Bronchial epithelial cell (primary cell): Measurements from ENCODE around the gene ITPK1. TPM values are rescaled to one million over a fixed set of nuclear protein-coding genes. Genes with fewer than 3 reads are reported as not detected.

Experiments used
- DNase-seq: peaks from one replicate; pipeline ENCODE4 v3.0.0-alpha.2; 2010; ENCODE audit warnings: low read depth
- FAIRE-seq: peaks from 2 replicates; lab custom pipeline; 2011; peaks lifted over from hg19 to GRCh38; lab: Jason Lieb, UNC
- H3K27me3 ChIP-seq: 2 replicates; pipeline ENCODE4 v1.5.1; 2011; ENCODE audit warnings: low read length; ENCODE audit not compliant: control insufficient read depth, insufficient read depth
- H3K36me3 ChIP-seq: 2 replicates; pipeline ENCODE4 v1.5.1; 2011; ENCODE audit warnings: low read length; ENCODE audit not compliant: control insufficient read depth, insufficient read depth
- H3K4me3 ChIP-seq: 2 replicates; pipeline ENCODE4 v1.5.1; 2011; ENCODE audit warnings: mild to moderate bottlenecking, low read depth, low read length, control low read depth
- total RNA-seq: library from RNA; depleted of rRNA; stranded (reverse); fragments of >200 nt; gene quantifications from 2 replicates; pipeline ENCODE4 v1.2.1, GENCODE V29; 2014
- TF ChIP-seq, protein P1 (sequence below): IDR thresholded peaks from 2 replicates; pipeline ENCODE4 v1.5.1; 2011; ENCODE audit warnings: mild to moderate bottlenecking, moderate library complexity, low read length, control low read depth, inconsistent platforms; ENCODE audit not compliant: insufficient read depth, severe bottlenecking

The ITPK1 gene
- total RNA-seq, 1 donor from 2014 or later: 39.8 TPM

DNA sequence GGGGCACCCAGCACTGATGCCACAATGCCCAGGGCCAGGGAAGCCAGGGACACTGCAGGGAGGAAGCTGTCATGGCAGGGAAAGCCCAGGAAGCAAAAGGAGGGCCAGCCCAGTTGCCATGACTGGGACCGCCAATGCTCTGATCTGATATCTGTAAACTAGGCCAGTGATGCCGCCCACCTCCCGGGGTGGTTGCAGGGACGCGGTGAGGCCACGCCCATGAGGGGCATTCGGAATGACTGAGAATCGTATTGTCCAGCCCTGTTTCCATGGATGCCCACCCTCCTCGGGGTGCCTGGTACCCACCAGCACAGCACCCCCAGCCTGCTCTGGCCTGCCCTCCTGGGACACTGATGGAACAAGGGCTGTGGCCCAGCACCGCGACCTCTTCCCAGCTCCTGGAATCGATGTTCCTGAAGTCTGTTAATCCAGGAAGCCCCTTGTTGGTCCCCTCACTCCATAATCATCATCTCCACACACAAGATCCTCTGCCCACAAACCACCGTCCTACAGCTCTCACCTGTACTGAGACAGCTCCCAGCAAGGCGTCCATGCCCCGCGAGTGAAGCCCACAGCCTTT lies 144.0 kb downstream of the ITPK1 start:
- TF ChIP-seq, protein P1, sequence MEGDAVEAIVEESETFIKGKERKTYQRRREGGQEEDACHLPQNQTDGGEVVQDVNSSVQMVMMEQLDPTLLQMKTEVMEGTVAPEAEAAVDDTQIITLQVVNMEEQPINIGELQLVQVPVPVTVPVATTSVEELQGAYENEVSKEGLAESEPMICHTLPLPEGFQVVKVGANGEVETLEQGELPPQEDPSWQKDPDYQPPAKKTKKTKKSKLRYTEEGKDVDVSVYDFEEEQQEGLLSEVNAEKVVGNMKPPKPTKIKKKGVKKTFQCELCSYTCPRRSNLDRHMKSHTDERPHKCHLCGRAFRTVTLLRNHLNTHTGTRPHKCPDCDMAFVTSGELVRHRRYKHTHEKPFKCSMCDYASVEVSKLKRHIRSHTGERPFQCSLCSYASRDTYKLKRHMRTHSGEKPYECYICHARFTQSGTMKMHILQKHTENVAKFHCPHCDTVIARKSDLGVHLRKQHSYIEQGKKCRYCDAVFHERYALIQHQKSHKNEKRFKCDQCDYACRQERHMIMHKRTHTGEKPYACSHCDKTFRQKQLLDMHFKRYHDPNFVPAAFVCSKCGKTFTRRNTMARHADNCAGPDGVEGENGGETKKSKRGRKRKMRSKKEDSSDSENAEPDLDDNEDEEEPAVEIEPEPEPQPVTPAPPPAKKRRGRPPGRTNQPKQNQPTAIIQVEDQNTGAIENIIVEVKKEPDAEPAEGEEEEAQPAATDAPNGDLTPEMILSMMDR: no peak
- Histone ChIP-seq H3K27me3 (no peaks in the 10 kb centered on the region), H3K36me3 (no peaks in the 10 kb centered on the region), H3K4me3 (no peak overlapping the region)
- no peak for DNase-seq
- no peak for FAIRE-seq

DNA sequence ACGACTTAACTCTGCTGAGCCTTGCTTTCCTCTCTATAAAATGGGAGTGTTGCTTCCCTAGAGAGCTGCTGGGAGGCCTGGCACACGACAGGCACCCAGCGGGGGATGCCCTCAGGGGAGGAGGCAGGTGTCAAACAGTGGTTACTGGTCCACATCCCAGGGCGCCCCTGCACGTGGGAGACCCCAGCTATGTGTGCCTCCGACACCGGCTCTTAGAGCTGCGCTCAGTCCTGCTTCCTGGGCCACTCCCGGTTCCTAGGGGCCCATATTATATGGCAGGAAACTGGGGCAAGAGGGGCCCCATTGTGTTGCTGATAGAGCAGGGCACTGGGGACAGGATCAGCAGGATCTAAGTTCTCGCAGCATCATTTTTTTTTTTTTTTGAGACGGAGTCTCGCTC lies 145.5 kb downstream of the ITPK1 start:
- TF ChIP-seq, protein P1: no peak
- Histone ChIP-seq H3K27me3 (no peaks in the 10 kb centered on the region), H3K4me3 (no peak overlapping the region), H3K36me3 (no peaks in the 10 kb centered on the region)
- DNase-seq: no peak
- FAIRE-seq: no peak

DNA sequence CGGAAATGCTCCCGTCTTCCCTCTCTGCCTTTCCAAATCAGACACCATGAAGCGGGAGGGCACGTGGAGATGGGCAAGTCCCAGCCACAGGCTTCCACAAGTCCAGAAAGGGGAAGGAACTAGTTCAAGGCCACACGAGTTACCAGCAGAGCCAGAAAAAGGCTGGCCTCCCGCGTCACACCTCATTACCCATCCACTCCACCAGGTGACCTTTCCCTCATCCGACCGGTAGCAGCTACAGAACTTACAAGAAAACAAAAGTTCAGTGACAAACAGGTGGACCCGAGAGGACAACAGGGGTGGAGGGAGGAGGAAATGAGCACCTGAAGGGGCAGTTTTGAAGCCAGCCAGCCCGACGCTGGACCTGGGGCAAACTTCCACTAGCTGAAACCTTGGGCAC lies 145.9 kb downstream of the ITPK1 start:
- Histone ChIP-seq H3K27me3 (no peaks in the 10 kb centered on the region), H3K4me3 (no peak overlapping the region), H3K36me3 (no peaks in the 10 kb centered on the region)
- FAIRE-seq: no peak
- no peak for DNase-seq
- TF ChIP-seq, protein P1: no peak

DNA sequence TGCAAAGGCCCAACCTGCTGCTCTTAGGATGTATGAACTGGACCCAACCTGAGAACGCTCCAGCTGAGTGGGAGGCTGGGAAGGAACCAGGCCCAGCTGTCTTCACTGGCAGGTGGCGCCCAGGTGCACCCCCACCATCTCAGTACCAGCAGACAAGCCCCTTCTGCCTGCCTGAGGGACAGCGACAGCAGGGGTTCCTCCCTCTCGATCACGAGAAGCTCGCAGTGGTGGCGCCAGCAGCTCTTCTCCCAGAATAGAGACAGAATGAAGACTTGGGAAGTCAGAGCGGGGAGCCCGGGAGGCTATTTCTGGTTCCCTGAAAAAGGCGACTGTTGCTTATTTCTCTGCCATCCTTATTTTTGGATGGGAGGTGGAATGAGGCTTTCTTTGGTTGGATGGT lies 146.3 kb downstream of the ITPK1 start:
- TF ChIP-seq, protein P1: no peak
- H3K27me3 ChIP-seq: no peaks in the 10 kb centered on the region
- DNase-seq: no peak
- no peak for FAIRE-seq
- H3K36me3 ChIP-seq: no peaks in the 10 kb centered on the region
- H3K4me3 ChIP-seq: no peak overlapping the region

DNA sequence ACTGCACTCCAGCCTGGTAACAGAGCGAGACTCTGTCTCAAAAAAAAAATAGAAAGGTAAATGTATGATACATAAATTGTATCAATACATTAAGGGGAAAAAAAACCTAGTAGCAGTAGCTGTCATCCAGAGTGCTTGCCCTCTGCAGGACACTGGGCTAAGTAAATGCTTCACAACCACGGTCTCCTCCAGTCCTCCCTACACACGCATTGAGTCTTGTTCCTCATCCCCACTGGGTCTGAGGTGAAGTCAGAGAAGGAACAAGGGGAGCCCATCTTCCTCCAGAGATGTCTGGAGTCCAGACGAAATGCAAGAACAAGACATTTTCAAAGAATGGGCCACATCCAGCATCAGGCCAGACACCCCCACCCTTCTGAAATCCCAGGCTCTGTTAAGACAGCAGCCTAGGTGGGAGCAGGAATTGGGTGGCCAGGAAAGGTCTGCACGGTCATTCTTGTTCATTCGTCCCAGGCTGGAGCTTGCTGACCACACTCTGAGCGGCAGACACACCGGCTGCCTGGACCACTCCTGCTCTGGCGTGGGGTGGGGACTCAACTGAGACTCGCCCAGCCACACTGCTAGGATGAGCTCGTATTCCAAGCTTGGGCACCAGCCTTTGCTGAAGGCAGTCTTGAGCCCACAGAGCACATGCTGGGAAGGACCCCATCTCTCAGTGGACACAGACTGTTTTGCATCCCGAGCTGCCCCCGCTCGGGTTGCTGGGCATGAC lies 147.3 kb downstream of the ITPK1 start:
- DNase-seq: no peak
- TF ChIP-seq, protein P1: no peak
- no peak overlapping the region for H3K4me3 ChIP-seq
- H3K36me3 ChIP-seq: no peaks in the 10 kb centered on the region
- FAIRE-seq: no peak
- H3K27me3 ChIP-seq: no peaks in the 10 kb centered on the region
